ENCODE results near the gene TOB1.

Gene TOB1

DNA sequence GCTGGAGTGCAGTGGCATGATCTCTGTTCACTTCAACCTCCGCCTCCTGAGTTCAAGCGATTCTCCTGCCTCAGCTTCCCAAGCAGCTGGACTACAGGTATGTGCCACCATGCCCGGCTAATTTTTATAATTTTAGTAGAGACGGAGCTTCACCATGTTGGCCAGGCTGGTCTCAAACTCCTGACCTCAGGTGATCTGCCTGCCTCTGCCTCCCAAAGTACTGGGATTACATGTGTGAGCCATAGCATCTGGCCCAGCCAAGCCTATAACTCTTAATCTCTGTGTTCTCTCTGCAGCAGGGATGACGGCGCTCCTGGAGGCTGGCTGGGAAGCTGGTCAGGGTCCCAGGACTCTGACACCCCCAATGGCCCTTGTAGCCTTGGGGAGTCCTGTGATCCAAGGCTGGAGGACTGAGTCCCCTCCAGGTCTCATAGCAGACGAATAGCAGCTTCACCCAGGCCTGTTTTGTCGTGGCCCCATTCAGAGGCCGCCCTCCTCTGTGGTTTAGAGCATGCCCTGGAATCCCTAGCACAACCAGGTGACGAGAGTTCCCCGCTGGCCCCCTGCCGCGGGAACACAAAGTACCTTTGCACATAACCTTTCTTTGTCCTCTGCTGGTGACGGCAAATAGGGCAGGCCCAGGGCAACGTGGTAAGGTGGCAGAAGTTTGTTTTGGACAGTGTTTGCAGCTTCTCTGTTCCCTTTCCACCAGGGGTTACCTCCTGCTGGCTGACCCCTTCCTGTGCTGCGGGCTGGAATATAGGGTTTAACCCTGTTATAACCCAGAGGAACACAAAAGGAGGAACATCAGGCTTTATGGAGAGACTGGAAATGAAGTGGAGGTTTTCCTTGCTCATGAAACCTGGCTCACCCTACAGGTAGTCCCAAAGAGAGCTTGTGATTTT, 43.0 kb upstream of the TOB1 start:
- H3K4me3 ChIP-seq (ENCODE audit: low read depth in 1 of 2, low read length in 2 of 2) = no peak overlapping the region
- H3K27ac ChIP-seq (ENCODE audit: low read length) = no peak overlapping the region
- H2AFZ ChIP-seq (ENCODE audit: low read depth, low read length) = no peak overlapping the region
- no peaks in the 10 kb centered on the region for H3K36me3 ChIP-seq (ENCODE audit: insufficient read depth, low read length)
- DNase-seq = no peak
- ATAC-seq (ENCODE audit: insufficient read depth, low read depth) = no peak
- peaks cover 11% of the 10 kb centered on the region for H3K4me1 ChIP-seq (ENCODE audit: insufficient read depth, low read length)
- H3K9me3 ChIP-seq (ENCODE audit: insufficient read depth, low read length, severe bottlenecking) = no peaks in the 10 kb centered on the region
- TF ChIP-seq, protein P1, sequence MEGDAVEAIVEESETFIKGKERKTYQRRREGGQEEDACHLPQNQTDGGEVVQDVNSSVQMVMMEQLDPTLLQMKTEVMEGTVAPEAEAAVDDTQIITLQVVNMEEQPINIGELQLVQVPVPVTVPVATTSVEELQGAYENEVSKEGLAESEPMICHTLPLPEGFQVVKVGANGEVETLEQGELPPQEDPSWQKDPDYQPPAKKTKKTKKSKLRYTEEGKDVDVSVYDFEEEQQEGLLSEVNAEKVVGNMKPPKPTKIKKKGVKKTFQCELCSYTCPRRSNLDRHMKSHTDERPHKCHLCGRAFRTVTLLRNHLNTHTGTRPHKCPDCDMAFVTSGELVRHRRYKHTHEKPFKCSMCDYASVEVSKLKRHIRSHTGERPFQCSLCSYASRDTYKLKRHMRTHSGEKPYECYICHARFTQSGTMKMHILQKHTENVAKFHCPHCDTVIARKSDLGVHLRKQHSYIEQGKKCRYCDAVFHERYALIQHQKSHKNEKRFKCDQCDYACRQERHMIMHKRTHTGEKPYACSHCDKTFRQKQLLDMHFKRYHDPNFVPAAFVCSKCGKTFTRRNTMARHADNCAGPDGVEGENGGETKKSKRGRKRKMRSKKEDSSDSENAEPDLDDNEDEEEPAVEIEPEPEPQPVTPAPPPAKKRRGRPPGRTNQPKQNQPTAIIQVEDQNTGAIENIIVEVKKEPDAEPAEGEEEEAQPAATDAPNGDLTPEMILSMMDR (IDR thresholded peaks at IDR 0.05; ENCODE audit: borderline replicate concordance, extremely low read depth, low read length, poor library complexity, severe bottlenecking) = no peak
- no peak for TF ChIP-seq EZH2 (IDR thresholded peaks at IDR 0.05; ENCODE audit: borderline replicate concordance, low read depth, low read length, severe bottlenecking)
- H4K20me1 ChIP-seq (ENCODE audit: insufficient read depth, low read length) = 0 out of 2 replicates have a peak, but pooled peaks cover 4% of the 10 kb centered on the region
- peaks cover 6% of the 10 kb centered on the region for H3K27me3 ChIP-seq (ENCODE audit: insufficient read depth, low read length, poor library complexity)
- no peak overlapping the region for H3K9ac ChIP-seq (ENCODE audit: low read depth, low read length)
- H3K4me2 ChIP-seq (ENCODE audit: insufficient read depth, low read length) = no peak overlapping the region
- H3K79me2 ChIP-seq (ENCODE audit: insufficient read depth, low read length) = no peaks in the 10 kb centered on the region

DNA sequence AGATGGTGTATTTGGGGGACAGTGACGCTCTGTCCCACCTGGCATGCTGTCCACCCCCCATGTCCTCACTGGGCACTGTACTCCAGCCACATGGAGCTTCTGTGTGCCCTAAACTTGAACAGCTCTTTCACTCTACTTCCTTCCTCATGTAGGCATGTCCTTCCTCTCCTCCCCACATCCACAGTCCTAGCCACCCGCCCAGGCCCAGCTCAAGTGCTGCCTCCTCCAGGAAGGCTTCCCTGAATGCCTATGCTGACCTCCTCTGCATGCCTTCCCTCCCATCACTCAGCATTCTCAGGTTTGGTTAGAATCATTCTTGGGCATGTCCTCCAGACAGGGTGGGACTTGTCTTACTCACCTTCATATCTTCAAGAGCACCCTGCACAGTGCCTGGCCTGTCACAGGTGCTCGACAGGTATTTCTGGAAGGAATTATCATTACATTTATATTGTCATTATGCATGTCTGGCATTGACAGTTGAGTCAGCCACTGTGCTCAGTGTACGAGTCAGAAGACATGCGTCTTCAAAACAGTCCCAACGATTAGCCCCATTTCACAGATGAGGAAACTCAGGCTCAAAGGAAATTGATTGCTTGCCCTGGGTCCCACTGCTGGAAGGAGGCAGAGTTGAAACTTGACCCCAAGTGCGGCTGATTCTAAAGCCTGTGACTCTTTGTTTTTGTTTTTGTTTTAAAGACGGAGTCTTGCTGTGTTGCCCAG, 42.1 kb upstream of the TOB1 start:
- TF ChIP-seq, protein P1 (IDR thresholded peaks at IDR 0.05; ENCODE audit: borderline replicate concordance, extremely low read depth, low read length, poor library complexity, severe bottlenecking) = no peak
- TF ChIP-seq EZH2 (IDR thresholded peaks at IDR 0.05; ENCODE audit: borderline replicate concordance, low read depth, low read length, severe bottlenecking) = no peak
- ATAC-seq (ENCODE audit: insufficient read depth, low read depth) (no peak), DNase-seq (no peak)
- no peaks in the 10 kb centered on the region for H3K36me3 ChIP-seq (ENCODE audit: insufficient read depth, low read length)
- no peak overlapping the region for H3K4me3 ChIP-seq (ENCODE audit: low read depth in 1 of 2, low read length in 2 of 2)
- no peak overlapping the region for H3K4me2 ChIP-seq (ENCODE audit: insufficient read depth, low read length)
- H3K27me3 ChIP-seq (ENCODE audit: insufficient read depth, low read length, poor library complexity) = peaks cover 6% of the 10 kb centered on the region
- no peak overlapping the region for H3K27ac ChIP-seq (ENCODE audit: low read length)
- H2AFZ ChIP-seq (ENCODE audit: low read depth, low read length) = no peak overlapping the region
- peaks cover 11% of the 10 kb centered on the region for H3K4me1 ChIP-seq (ENCODE audit: insufficient read depth, low read length)
- no peak overlapping the region for H3K9ac ChIP-seq (ENCODE audit: low read depth, low read length)
- no peaks in the 10 kb centered on the region for H3K79me2 ChIP-seq (ENCODE audit: insufficient read depth, low read length)
- H4K20me1 ChIP-seq (ENCODE audit: insufficient read depth, low read length) = 0 out of 2 replicates have a peak, but pooled peaks cover 4% of the 10 kb centered on the region
- H3K9me3 ChIP-seq (ENCODE audit: insufficient read depth, low read length, severe bottlenecking) = no peaks in the 10 kb centered on the region

- H3K36me3 ChIP-seq (ENCODE audit: insufficient read depth, low read length) = no peaks in the 10 kb centered on the region
- TF ChIP-seq, protein P1 (IDR thresholded peaks at IDR 0.05; ENCODE audit: borderline replicate concordance, extremely low read depth, low read length, poor library complexity, severe bottlenecking) = no peak
- no peak for TF ChIP-seq EZH2 (IDR thresholded peaks at IDR 0.05; ENCODE audit: borderline replicate concordance, low read depth, low read length, severe bottlenecking)
- no peak overlapping the region for H3K4me3 ChIP-seq (ENCODE audit: low read depth in 1 of 2, low read length in 2 of 2)
- H3K9me3 ChIP-seq (ENCODE audit: insufficient read depth, low read length, severe bottlenecking) = no peaks in the 10 kb centered on the region
- no peak overlapping the region for H3K27ac ChIP-seq (ENCODE audit: low read length)
- H3K4me1 ChIP-seq (ENCODE audit: insufficient read depth, low read length) = peaks cover 11% of the 10 kb centered on the region
- no peak overlapping the region for H3K9ac ChIP-seq (ENCODE audit: low read depth, low read length)
- no peak for DNase-seq
- H4K20me1 ChIP-seq (ENCODE audit: insufficient read depth, low read length) = 0 out of 2 replicates have a peak, but pooled peaks cover 4% of the 10 kb centered on the region
- peaks cover 4% of the 10 kb centered on the region for H3K27me3 ChIP-seq (ENCODE audit: insufficient read depth, low read length, poor library complexity)
- H3K79me2 ChIP-seq (ENCODE audit: insufficient read depth, low read length) = no peaks in the 10 kb centered on the region
- no peak for ATAC-seq (ENCODE audit: insufficient read depth, low read depth)
- no peak overlapping the region for H3K4me2 ChIP-seq (ENCODE audit: insufficient read depth, low read length)
- H2AFZ ChIP-seq (ENCODE audit: low read depth, low read length) = no peak overlapping the region
Observed at GRCh38 chr17:50906443-50906842, 40.3 kb upstream of the TOB1 start.
